OCI-LY1 (cell line): ENCODE results near the gene FYCO1.

ENCODE experiments used
- H2AFZ ChIP-seq: fragments of 200-600 bp; sonication (generic), shearing (Covaris generic); 2 replicates; pipeline ENCODE4 v1.6.0; 2014; ENCODE audit warnings: antibody characterized with exemption, mild to moderate bottlenecking, low read length
- H3F3A ChIP-seq: fragments of 200-600 bp; sonication (generic), shearing (Covaris generic); 2 replicates; pipeline ENCODE4 v1.6.0; 2014; ENCODE audit warnings: mild to moderate bottlenecking, antibody characterized with exemption, low read length, moderate library complexity; ENCODE audit not compliant: insufficient read depth
- H3K27ac ChIP-seq: fragments of 200-600 bp; sonication (generic); 2 replicates; pipeline ENCODE4 v1.5.1; 2014; ENCODE audit warnings: low read length, mixed run types, mild to moderate bottlenecking, low read depth; ENCODE audit not compliant: poor library complexity, severe bottlenecking
- H3K27me3 ChIP-seq: fragments of 200-600 bp; sonication (generic); 2 replicates; pipeline ENCODE4 v1.6.0; 2014; ENCODE audit warnings: antibody characterized with exemption, mild to moderate bottlenecking, low read length, moderate library complexity; ENCODE audit not compliant: insufficient read depth
- H3K36me3 ChIP-seq: fragments of 200-600 bp; sonication (generic); 2 replicates; pipeline ENCODE4 v1.6.1; 2014; ENCODE audit warnings: mild to moderate bottlenecking, antibody characterized with exemption, low read length, moderate library complexity, mixed read lengths; ENCODE audit not compliant: insufficient read depth
- H3K4me1 ChIP-seq: fragments of 200-600 bp; sonication (generic); 2 replicates; pipeline ENCODE4 v1.5.1; 2014; ENCODE audit warnings: mild to moderate bottlenecking, low read length, moderate library complexity; ENCODE audit not compliant: insufficient read depth, severe bottlenecking
- H3K4me2 ChIP-seq: fragments of 200-600 bp; sonication (generic), shearing (Covaris generic); 2 replicates; pipeline ENCODE4 v1.6.1; 2014; ENCODE audit warnings: low read length
- H3K4me3 ChIP-seq: fragments of 200-600 bp; sonication (generic); 2 replicates; pipeline ENCODE4 v1.5.1; 2014; ENCODE audit warnings: low read length, low read depth, mild to moderate bottlenecking, mixed read lengths; ENCODE audit not compliant: poor library complexity, severe bottlenecking
- H3K79me2 ChIP-seq: fragments of 200-600 bp; shearing (Covaris generic); 2 replicates; pipeline ENCODE4 v1.6.1; 2016; ENCODE audit warnings: mixed run types, low read length, mixed read lengths; ENCODE audit not compliant: insufficient read depth
- H3K9ac ChIP-seq: fragments of 200-600 bp; sonication (generic), shearing (Covaris generic); 2 replicates; pipeline ENCODE4 v1.6.1; 2014; ENCODE audit warnings: mild to moderate bottlenecking, low read length, mixed read lengths
- H3K9me2 ChIP-seq: fragments of 200-600 bp; sonication (generic), shearing (Covaris generic); 2 replicates; pipeline ENCODE4 v1.6.1; 2014; ENCODE audit warnings: low read depth, mild to moderate bottlenecking, low read length, mixed read lengths
- H3K9me3 ChIP-seq: fragments of 200-600 bp; shearing (Covaris generic); 2 replicates; pipeline ENCODE4 v1.6.1; 2014; ENCODE audit warnings: low read length, mixed read lengths
- H4K20me1 ChIP-seq: fragments of 200-600 bp; sonication (generic), shearing (Covaris generic); 2 replicates; pipeline ENCODE4 v1.6.0; 2016; ENCODE audit warnings: mild to moderate bottlenecking, low read length; ENCODE audit not compliant: insufficient read depth
- EZH2 ChIP-seq: fragments of 200-600 bp; sonication (generic), shearing (Covaris generic); IDR thresholded peaks from 2 replicates; pipeline ENCODE4 v1.8.0; 2017; ENCODE audit warnings: borderline replicate concordance, mixed run types, mild to moderate bottlenecking, antibody characterized with exemption, low read length, moderate library complexity, mixed read lengths
- TF ChIP-seq, protein P1 (sequence below): fragments of 200-600 bp; sonication (generic), shearing (Covaris generic); IDR thresholded peaks from 2 replicates; pipeline ENCODE4 v1.5.1; 2017; ENCODE audit warnings: mild to moderate bottlenecking, antibody characterized with exemption, low read length, moderate library complexity, mixed read lengths

FYCO1 gene

GRCh38 chr3:45951946-45952345, 43.7 kb downstream of the FYCO1 start:
- no peak for TF ChIP-seq EZH2
- TF ChIP-seq, protein P1, sequence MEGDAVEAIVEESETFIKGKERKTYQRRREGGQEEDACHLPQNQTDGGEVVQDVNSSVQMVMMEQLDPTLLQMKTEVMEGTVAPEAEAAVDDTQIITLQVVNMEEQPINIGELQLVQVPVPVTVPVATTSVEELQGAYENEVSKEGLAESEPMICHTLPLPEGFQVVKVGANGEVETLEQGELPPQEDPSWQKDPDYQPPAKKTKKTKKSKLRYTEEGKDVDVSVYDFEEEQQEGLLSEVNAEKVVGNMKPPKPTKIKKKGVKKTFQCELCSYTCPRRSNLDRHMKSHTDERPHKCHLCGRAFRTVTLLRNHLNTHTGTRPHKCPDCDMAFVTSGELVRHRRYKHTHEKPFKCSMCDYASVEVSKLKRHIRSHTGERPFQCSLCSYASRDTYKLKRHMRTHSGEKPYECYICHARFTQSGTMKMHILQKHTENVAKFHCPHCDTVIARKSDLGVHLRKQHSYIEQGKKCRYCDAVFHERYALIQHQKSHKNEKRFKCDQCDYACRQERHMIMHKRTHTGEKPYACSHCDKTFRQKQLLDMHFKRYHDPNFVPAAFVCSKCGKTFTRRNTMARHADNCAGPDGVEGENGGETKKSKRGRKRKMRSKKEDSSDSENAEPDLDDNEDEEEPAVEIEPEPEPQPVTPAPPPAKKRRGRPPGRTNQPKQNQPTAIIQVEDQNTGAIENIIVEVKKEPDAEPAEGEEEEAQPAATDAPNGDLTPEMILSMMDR = no peak
- H4K20me1 ChIP-seq = no peaks in the 10 kb centered on the region
- peaks cover 97% of the 10 kb centered on the region for H3K36me3 ChIP-seq

DNA sequence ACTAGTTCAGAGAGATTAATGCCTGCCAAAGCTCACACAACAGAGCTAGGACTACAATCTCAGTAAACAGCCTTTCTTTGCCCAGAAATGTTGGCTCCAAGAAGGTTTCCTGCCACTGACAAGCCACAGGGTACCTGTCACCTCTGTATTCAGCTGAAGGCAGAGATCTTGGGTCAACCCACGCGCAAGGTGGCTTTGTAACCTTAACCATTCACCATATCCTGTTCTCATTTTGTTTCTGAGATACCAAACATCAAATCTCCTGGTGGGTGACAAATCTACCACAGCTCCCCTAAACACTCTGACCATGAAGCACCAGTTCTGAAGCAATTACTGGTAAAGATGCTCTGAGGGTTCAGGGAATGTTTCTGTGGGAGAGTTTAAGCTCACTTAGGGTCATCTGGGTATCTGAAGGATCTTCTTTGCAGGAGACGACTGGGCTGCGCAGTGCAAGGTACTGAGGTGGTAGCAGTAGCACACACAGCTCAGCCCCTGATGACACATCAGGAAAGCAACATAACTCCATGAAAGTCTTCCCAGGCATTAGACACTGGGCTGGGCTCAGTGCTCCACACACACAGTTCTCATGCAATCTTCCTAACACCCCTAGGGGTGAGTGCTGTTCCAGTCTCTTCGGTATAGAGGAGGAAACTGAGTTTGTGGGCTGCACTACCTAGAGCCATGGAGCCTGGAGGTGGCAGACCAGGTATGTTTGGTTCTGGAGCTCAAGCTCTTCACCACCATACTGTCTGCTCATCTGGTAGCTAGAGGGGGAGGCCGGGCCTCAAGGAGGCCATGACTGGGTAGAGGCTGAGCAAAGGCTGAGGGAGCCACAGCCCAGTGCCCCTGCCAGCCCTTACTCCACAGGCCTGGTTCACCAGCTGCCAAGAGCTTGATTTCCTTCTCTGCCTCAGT, 44.7 kb downstream of the FYCO1 start:
- TF ChIP-seq EZH2 = no peak
- TF ChIP-seq, protein P1 = no peak
- Histone ChIP-seq H3K9me2 (no peaks in the 10 kb centered on the region), H2AFZ (no peak overlapping the region), H3K27me3 (no peaks in the 10 kb centered on the region), H3K9ac (no peak overlapping the region), H3K79me2 (no peaks in the 10 kb centered on the region), H3F3A (no peaks in the 10 kb centered on the region), H3K27ac (no peak overlapping the region), H4K20me1 (no peaks in the 10 kb centered on the region), H3K4me3 (no peak overlapping the region), H3K9me3 (no peaks in the 10 kb centered on the region), H3K4me1 (no peaks in the 10 kb centered on the region), H3K36me3 (peaks cover 99% of the 10 kb centered on the region), H3K4me2 (no peak overlapping the region)

More at GRCh38 chr3:45951946-45952345, 43.7 kb downstream of the FYCO1 start:
- Histone ChIP-seq H3K9ac (no peak overlapping the region), H3K4me3 (no peak overlapping the region), H3K27ac (no peak overlapping the region), H3K4me2 (no peak overlapping the region), H3K27me3 (no peaks in the 10 kb centered on the region), H3K9me3 (no peaks in the 10 kb centered on the region), H3K9me2 (no peaks in the 10 kb centered on the region), H3K79me2 (no peaks in the 10 kb centered on the region), H2AFZ (no peak overlapping the region), H3K4me1 (no peaks in the 10 kb centered on the region), H3F3A (no peaks in the 10 kb centered on the region)

DNA sequence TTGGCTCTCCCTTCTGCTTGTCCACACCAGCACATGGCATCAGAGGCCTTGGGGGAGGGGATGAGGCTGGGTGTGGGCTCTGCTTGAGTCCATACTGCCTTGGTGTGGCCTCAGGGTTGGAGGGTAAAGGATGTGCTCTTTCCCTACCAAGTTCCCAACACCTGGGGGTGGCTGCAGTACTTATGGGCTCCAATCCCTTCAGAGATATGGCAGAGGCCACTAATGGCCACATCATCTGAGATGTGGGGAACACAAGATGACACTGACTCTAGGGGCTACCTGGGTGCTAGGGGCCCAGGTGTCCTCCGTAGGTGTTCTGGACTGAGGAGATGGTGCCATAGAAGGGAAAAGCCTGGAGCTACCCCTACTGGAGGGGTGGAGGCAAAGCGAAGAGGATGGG, 45.5 kb downstream of the FYCO1 start:
- peaks cover 92% of the 10 kb centered on the region for H3K36me3 ChIP-seq
- H2AFZ ChIP-seq = no peak overlapping the region
- H3K27me3 ChIP-seq = no peaks in the 10 kb centered on the region
- no peak overlapping the region for H3K9ac ChIP-seq
- H3K4me2 ChIP-seq = no peak overlapping the region
- H3K4me1 ChIP-seq = no peaks in the 10 kb centered on the region
- H3K9me2 ChIP-seq = no peaks in the 10 kb centered on the region
- H3K79me2 ChIP-seq = no peaks in the 10 kb centered on the region
- no peak overlapping the region for H3K27ac ChIP-seq
- TF ChIP-seq, protein P1 = no peak
- TF ChIP-seq EZH2 = no peak
- H3F3A ChIP-seq = no peaks in the 10 kb centered on the region
- H3K4me3 ChIP-seq = no peak overlapping the region
- no peaks in the 10 kb centered on the region for H3K9me3 ChIP-seq
- H4K20me1 ChIP-seq = no peaks in the 10 kb centered on the region
